Ovary (tissue), 9 donors: ENCODE measurements around the gene OR6C75. TPM values are rescaled to one million over a fixed set of nuclear protein-coding genes. Genes with fewer than 3 reads are reported as not detected.
"Not testable (repeated sequence)": the region's sequence is repeated elsewhere in the genome, so short reads cannot be mapped to it uniquely, and the experiment has no call there.

ENCODE experiments used
- DNase-seq, 5 donors: peaks; one replicate each; pipeline ENCODE4 v3.0.0-alpha.2; 2019 to 2020
- H3K27ac ChIP-seq, 2 donors: fragments of 200-600 bp; one replicate each; pipeline versions ENCODE4 v1.5.1 to v1.8.0; 2019 to 2022
- H3K27me3 ChIP-seq: fragments of 200-600 bp; one replicate; pipeline ENCODE4 v1.8.0; 2022
- H3K36me3 ChIP-seq: fragments of 200-600 bp; sonication (generic); one replicate; pipeline ENCODE4 v1.5.1; 2019
- H3K4me1 ChIP-seq: one replicate; pipeline ENCODE4 v1.8.1; 2013; ENCODE audit warnings: mild to moderate bottlenecking, moderate library complexity; ENCODE audit not compliant: insufficient read depth
- H3K4me3 ChIP-seq: fragments of 200-600 bp; sonication (generic); one replicate; pipeline ENCODE4 v1.5.1; 2017
- H3K9me3 ChIP-seq, 2 donors: fragments of 200-600 bp in 1 of 2; sonication (generic) in 1 of 2; one replicate each; pipeline versions ENCODE4 v1.5.1 to v1.8.1; 2013 to 2019; ENCODE audit warnings: mild to moderate bottlenecking in 1 of 2, moderate library complexity in 1 of 2
- EP300 ChIP-seq: sonication (generic); formaldehyde crosslinking; IDR thresholded peaks from one replicate; pipeline ENCODE4 v1.6.1; 2017; ENCODE audit warnings: antibody characterized with exemption
- POLR2A ChIP-seq: fragments of 450-650 bp; IDR thresholded peaks from one replicate; pipeline ENCODE4 v1.6.1; 2017; ENCODE audit warnings: antibody characterized with exemption, mild to moderate bottlenecking, moderate library complexity
- WGBS, 3 donors: extraction: QIAGEN DNeasy Blood & Tissue Kit in 1 of 3; methylation state at CpG; one replicate each; pipeline versions ENCODE4 v1.1.5 to v1.1.7; 2013 to 2017; 5-methylcytosine and 5-hydroxymethylcytosine counted together
- intact Hi-C, 4 donors: fragments of 100-400 bp; cut with DNase I; formaldehyde crosslinking; loops; one replicate each; pipeline versions ENCODE4 v1.11.0 to v1.15.1; 2022 to 2023
- polyA plus RNA-seq, 2 donors: library from polyadenylated mRNA; stranded (reverse); fragments of 200-250 nt in 1 of 2; fragments of 350-450 nt in 1 of 2; fragmentation: Illumina TruSeq in 1 of 2; extraction: RNeasy Lipid Tissue Mini Kit (QIAGEN cat#74804) in 1 of 2; gene quantifications; one replicate each; pipeline ENCODE4 v1.2.3, GENCODE V29; 2013 to 2014
- total RNA-seq, 7 donors: library from RNA; depleted of rRNA in 2 of 7; stranded (reverse); fragments of >200 nt in 2 of 7; fragmentation: NEBNext Ultra II Directional in 3 of 7; extraction: Animal tissue kit (Norgen Biotek cat#: 25700) in 3 of 7; gene quantifications; one replicate each; pipeline versions ENCODE4 v1.1.0 to v1.2.4, GENCODE V29; 2016 to 2023
- TF ChIP-seq, protein P1 (sequence below), 3 donors: fragments of 450-650 bp in 2 of 3; fragments of 200-600 bp in 1 of 3; IDR thresholded peaks; one replicate each; pipeline versions ENCODE4 v1.5.1 to v1.8.0; 2016 to 2022; ENCODE audit warnings: antibody characterized with exemption in 3 of 3, mild to moderate bottlenecking in 1 of 3
- donor health status: DM: no; HTN: no; CAD: no; lungs with moderate emphysema.
- donor health status: DM: no; HTN: no; CAD: no.
- donor health status: Bipolar disorder and iron deficiency.
- donor health status: DM: yes; HTN: yes; CAD: no.
- donor health status: DM: no; HTN: no; CAD: no.
- donor health status: DM: yes; HTN: yes; CAD: no.

OR6C75 gene
- total and polyA plus RNA-seq, 9 donors, result not detected

DNA sequence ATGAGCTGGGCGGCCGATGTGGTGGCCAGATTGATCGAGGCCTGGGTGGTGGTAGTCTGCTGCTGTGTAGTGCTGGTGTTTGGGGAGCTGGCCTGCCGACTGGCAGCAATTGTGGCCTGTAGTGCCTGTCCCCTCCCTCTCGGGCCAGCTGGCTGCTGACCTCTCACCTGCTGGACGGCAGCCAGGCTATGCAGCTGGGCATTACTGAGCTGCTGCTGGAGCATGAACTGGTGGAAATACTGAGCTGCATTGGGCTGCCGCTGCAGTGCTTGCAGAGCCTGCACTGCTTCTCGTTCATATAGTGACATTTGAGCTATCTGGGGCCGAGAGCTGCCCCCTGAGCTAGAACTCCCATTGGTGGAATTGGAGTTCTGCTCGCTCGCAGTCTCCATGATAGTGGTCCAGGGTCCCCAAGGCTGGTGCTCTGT, 51.6 kb downstream of the OR6C75 start:
- H3K4me1 ChIP-seq, H3K27ac ChIP-seq, H3K4me3 ChIP-seq, H3K9me3 ChIP-seq, DNase-seq, H3K27me3 ChIP-seq, H3K36me3 ChIP-seq, intact Hi-C loops: not testable (repeated sequence)
- WGBS, 3 donors, result 40 to 50% (median 42%) methylated on average over 8 to 11 of the region's 11 CpGs

DNA sequence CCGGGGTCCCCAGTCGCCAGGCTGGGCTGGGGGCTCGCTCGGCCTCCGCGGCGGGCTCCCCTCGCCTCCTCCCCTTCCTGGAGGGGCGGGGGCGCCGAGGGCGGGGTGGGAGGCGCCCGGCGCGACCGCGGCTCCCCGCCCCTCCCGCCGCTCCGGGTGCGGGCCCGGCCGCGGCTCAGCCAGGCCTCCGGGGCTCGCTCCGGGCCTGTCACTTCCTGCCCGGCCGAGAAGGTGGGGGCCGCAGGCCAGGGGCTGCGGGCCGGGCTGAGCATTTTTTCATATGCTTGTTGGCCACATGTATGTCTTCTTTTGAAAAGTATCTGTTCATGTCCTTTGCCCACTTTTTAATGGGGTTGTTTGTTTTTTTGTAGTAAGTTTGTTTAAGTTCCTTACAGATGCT, 52.1 kb downstream of the OR6C75 start:
- WGBS, 3 donors, result 9 to 17% (median 13%) methylated on average over 5 to 13 of the region's 34 CpGs
- H3K4me3 ChIP-seq, result not testable (repeated sequence)

DNA sequence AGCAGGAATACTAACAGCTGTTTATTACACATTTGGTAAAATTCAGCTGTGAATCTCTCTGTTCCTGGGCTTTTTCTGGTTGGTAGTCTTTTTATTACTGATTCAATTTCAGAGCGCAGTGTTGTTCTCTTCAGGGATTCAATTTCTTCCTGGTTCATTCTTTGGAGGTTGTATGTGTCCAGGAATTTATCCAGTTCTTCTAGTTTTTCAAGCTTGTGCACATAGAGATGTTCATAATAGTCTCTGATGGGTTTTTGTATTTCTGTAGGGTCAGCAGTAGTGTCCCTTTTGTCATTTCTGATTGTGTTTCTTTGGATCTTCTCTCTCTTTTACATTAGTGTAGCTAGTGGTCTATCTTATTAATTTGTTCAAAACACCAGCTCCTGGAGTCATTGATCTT, 54.2 kb downstream of the OR6C75 start:
- Histone ChIP-seq H3K4me1 (no peaks in the 10 kb centered on the region), H3K4me3 (no peak overlapping the region), H3K36me3 (no peaks in the 10 kb centered on the region), H3K9me3 (no peaks in the 10 kb centered on the region), H3K27ac (no peak overlapping the region), H3K27me3 (no peaks in the 10 kb centered on the region)
- WGBS, 3 donors, result 94 to 100% (median 94%) methylated on average over 1 of the region's 1 CpG
- DNase-seq, result no peak
- intact Hi-C loops, result no loop called here
- TF ChIP-seq POLR2A (no peak), EP300 (no peak)
- TF ChIP-seq, protein P1, sequence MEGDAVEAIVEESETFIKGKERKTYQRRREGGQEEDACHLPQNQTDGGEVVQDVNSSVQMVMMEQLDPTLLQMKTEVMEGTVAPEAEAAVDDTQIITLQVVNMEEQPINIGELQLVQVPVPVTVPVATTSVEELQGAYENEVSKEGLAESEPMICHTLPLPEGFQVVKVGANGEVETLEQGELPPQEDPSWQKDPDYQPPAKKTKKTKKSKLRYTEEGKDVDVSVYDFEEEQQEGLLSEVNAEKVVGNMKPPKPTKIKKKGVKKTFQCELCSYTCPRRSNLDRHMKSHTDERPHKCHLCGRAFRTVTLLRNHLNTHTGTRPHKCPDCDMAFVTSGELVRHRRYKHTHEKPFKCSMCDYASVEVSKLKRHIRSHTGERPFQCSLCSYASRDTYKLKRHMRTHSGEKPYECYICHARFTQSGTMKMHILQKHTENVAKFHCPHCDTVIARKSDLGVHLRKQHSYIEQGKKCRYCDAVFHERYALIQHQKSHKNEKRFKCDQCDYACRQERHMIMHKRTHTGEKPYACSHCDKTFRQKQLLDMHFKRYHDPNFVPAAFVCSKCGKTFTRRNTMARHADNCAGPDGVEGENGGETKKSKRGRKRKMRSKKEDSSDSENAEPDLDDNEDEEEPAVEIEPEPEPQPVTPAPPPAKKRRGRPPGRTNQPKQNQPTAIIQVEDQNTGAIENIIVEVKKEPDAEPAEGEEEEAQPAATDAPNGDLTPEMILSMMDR (IDR thresholded peaks at IDR 0.05), result no peak

More for the DNA sequence above, 52.1 kb downstream of the OR6C75 start:
- H3K4me1 ChIP-seq, intact Hi-C loops, H3K36me3 ChIP-seq, H3K27me3 ChIP-seq, H3K9me3 ChIP-seq, H3K27ac ChIP-seq, DNase-seq: not testable (repeated sequence)

Other genes with a start within 250 kb of the OR6C75 start
- not detected for gene OR9K2, start 236.6 kb upstream of the OR6C75 start, total RNA-seq
- not detected for gene OR9K2, start 236.6 kb upstream of the OR6C75 start, polyA plus RNA-seq
- not detected for gene OR10A7, start 141.9 kb upstream of the OR6C75 start, total RNA-seq
- not detected for gene OR10A7, start 141.9 kb upstream of the OR6C75 start, polyA plus RNA-seq
- gene OR6C74, start 118.4 kb upstream of the OR6C75 start, total RNA-seq, result not detected
- gene OR6C74, start 118.4 kb upstream of the OR6C75 start, polyA plus RNA-seq, result not detected
- not detected for gene OR6C6, start 66.4 kb upstream of the OR6C75 start, total RNA-seq
- not detected for gene OR6C6, start 66.4 kb upstream of the OR6C75 start, polyA plus RNA-seq
- gene OR6C1, start 48.6 kb upstream of the OR6C75 start, total RNA-seq, result not detected
- gene OR6C1, start 48.6 kb upstream of the OR6C75 start, polyA plus RNA-seq, result not detected
- gene OR6C3, start 32.2 kb upstream of the OR6C75 start, total RNA-seq, result not detected
- not detected for gene OR6C3, start 32.2 kb upstream of the OR6C75 start, polyA plus RNA-seq
- gene OR6C65, start 37.6 kb downstream of the OR6C75 start, total RNA-seq, result not detected
- gene OR6C65, start 37.6 kb downstream of the OR6C75 start, polyA plus RNA-seq, result not detected
- gene OR6C76, start 63.3 kb downstream of the OR6C75 start, total RNA-seq, result not detected
- gene OR6C76, start 63.3 kb downstream of the OR6C75 start, polyA plus RNA-seq, result not detected
- not detected for gene OR6C2, start 81.1 kb downstream of the OR6C75 start, total RNA-seq
- not detected for gene OR6C2, start 81.1 kb downstream of the OR6C75 start, polyA plus RNA-seq
- not detected for gene OR6C70, start 107.2 kb downstream of the OR6C75 start, total RNA-seq
- not detected for gene OR6C70, start 107.2 kb downstream of the OR6C75 start, polyA plus RNA-seq
- not detected for gene OR6C68, start 129.4 kb downstream of the OR6C75 start, total RNA-seq
- gene OR6C68, start 129.4 kb downstream of the OR6C75 start, polyA plus RNA-seq, result not detected
- gene OR6C4, start 186.6 kb downstream of the OR6C75 start, total RNA-seq, result not detected
- gene OR6C4, start 186.6 kb downstream of the OR6C75 start, polyA plus RNA-seq, result not detected
- gene OR2AP1, start 209.5 kb downstream of the OR6C75 start, total RNA-seq, result not detected
- gene OR2AP1, start 209.5 kb downstream of the OR6C75 start, polyA plus RNA-seq, result not detected